GM10248 (cell line): ENCODE results near the gene PLXNC1.

Experiments used
- CTCF ChIA-PET: fragments of 300-600 bp; sonication (Branson Sonifier 250); formaldehyde crosslinking; extraction: SDS; loops from one replicate; lab custom pipeline; 2021; ENCODE audit warnings: antibody characterized with exemption; lab: Yijun Ruan, JAX
- POLR2A ChIA-PET: fragments of 350-650 bp; sonication (Branson Sonifier 250); formaldehyde crosslinking; extraction: SDS; loops from one replicate; lab custom pipeline; 2020; ENCODE audit warnings: antibody characterized with exemption; lab: Yijun Ruan, JAX
- DNase-seq: peaks from one replicate; pipeline ENCODE4 v3.0.0; 2012; ENCODE audit errors: extremely low spot score
- CTCF ChIP-seq: IDR thresholded peaks from 2 replicates; pipeline ENCODE4 v1.5.1; 2012; ENCODE audit warnings: mild to moderate bottlenecking, low read depth; ENCODE audit errors: extremely low read depth, missing control alignments, control extremely low read depth

The PLXNC1 gene

GRCh38 chr12:94162108-94162507 lies 13.7 kb downstream of the PLXNC1 start:
- no peak for DNase-seq
- CTCF ChIA-PET, result interaction anchor here (1.8 kb wide), 1 partner anchor 11 kb away, joined by 7 read pairs; no protein-coding TSS in a partner anchor
- POLR2A ChIA-PET, result no interaction called here
- no peak for TF ChIP-seq CTCF

- CTCF ChIA-PET, result interaction anchor here (0.6 to 1.9 kb wide), 4 partner anchors 10 to 1177 kb away, joined by 3 to 8 read pairs (median 3); no protein-coding TSS in a partner anchor
- POLR2A ChIA-PET, result no interaction called here
- no peak for DNase-seq
- no peak for TF ChIP-seq CTCF
These were observed 15.5 kb downstream of the PLXNC1 start for GRCh38 chr12:94163850-94164249.

- TF ChIP-seq CTCF, result no peak
- no peak for DNase-seq
- POLR2A ChIA-PET, result no interaction called here
- CTCF ChIA-PET, result interaction anchor here (0.7 to 1.9 kb wide), 4 partner anchors 9 to 30 kb away, joined by 3 to 8 read pairs (median 4); no protein-coding TSS in a partner anchor
These were observed 16.8 kb downstream of the PLXNC1 start for GRCh38 chr12:94165138-94165537.

- ChIA-PET POLR2A (no interaction called here), CTCF (interaction anchor here (0.7 to 2.3 kb wide), 6 partner anchors 9 to 65 kb away, joined by 3 to 8 read pairs (median 3); no protein-coding TSS in a partner anchor)
- TF ChIP-seq CTCF, result no peak
- no peak for DNase-seq
These were observed 17.4 kb downstream of the PLXNC1 start for GRCh38 chr12:94165670-94166364.

GRCh38 chr12:94167071-94167755 lies 18.8 kb downstream of the PLXNC1 start:
- no peak for TF ChIP-seq CTCF
- DNase-seq, result no peak
- POLR2A ChIA-PET, result no interaction called here
- CTCF ChIA-PET, result interaction anchor here (1.5 to 2.3 kb wide), 3 partner anchors 18 to 341 kb away, joined by 4 to 8 read pairs (median 5); no protein-coding TSS in a partner anchor

GRCh38 chr12:94167756-94168416 lies 19.5 kb downstream of the PLXNC1 start:
- CTCF ChIA-PET, result interaction anchor here (0.8 to 2.3 kb wide), 5 partner anchors 10 to 340 kb away, joined by 3 to 8 read pairs (median 4); no protein-coding TSS in a partner anchor
- DNase-seq, result no peak
- POLR2A ChIA-PET, result no interaction called here
- TF ChIP-seq CTCF, result no peak
